Body of pancreas (tissue), 4 donors: ENCODE data around the gene CARD11.

Experiments used
- POLR2A ChIP-seq, 3 donors: fragments of 450-650 bp; IDR thresholded peaks; one replicate each; pipeline ENCODE4 v1.6.1; 2016; ENCODE audit warnings: antibody characterized with exemption in 3 of 3, mild to moderate bottlenecking in 2 of 3
- TF ChIP-seq, protein P1 (sequence below), 7 experiments: fragments of 450-650 bp in 4 of 7; fragments of 200-600 bp in 3 of 7; sonication (generic) in 3 of 7; IDR thresholded peaks; one replicate each; pipeline ENCODE4 v1.5.1; 2016 to 2019; ENCODE audit warnings: antibody characterized with exemption in 7 of 7

DNA sequence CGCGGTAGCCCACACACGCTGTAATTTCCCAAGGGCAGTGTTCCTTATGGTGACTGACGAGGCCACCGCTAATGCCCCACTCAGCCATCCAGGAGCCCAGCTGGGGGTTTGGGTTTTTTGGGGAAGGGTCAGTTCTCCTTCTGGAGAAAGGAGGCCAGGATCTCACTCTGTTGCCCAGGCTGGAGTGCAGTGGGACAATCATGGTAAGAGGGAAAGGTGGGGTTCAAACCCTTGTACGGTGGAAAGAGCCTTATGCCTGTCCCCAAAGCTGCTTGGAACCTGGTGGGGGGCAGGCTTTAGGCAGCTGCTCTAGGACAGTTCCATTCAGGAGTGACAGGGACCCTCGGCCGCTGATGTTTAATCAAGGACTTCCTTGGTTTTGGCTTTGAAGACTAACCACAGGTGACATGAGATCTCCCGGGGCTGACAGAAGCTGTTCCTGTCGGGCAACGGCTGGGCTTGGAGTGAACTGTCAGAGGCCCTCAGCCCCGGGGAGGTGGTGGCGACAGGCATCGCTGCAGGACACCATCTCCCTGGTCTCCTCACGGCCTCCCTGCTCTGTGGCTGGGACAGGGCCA is 84.5 kb downstream of the CARD11 start:
- no peak for TF ChIP-seq POLR2A (IDR thresholded peaks at IDR 0.05)
- TF ChIP-seq, protein P1, sequence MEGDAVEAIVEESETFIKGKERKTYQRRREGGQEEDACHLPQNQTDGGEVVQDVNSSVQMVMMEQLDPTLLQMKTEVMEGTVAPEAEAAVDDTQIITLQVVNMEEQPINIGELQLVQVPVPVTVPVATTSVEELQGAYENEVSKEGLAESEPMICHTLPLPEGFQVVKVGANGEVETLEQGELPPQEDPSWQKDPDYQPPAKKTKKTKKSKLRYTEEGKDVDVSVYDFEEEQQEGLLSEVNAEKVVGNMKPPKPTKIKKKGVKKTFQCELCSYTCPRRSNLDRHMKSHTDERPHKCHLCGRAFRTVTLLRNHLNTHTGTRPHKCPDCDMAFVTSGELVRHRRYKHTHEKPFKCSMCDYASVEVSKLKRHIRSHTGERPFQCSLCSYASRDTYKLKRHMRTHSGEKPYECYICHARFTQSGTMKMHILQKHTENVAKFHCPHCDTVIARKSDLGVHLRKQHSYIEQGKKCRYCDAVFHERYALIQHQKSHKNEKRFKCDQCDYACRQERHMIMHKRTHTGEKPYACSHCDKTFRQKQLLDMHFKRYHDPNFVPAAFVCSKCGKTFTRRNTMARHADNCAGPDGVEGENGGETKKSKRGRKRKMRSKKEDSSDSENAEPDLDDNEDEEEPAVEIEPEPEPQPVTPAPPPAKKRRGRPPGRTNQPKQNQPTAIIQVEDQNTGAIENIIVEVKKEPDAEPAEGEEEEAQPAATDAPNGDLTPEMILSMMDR (IDR thresholded peaks at IDR 0.05): no peak
